MCF 10A (cell line): ENCODE measurements around the gene LAMB3. TPM values are rescaled to one million over a fixed set of nuclear protein-coding genes. Genes with fewer than 3 reads are reported as not detected.

Experiments used
- BruUV-seq: library from RNA; stranded (reverse); fragments of 400-500 nt; replicated peaks from 2 replicates; lab custom pipeline; 2021; lab: Mats Ljungman, UMichigan
- CTCF ChIA-PET: fragments of 300-600 bp; sonication (Branson Sonifier 250); formaldehyde crosslinking; extraction: SDS; loops from one replicate; lab custom pipeline; 2021; ENCODE audit warnings: antibody characterized with exemption, inconsistent platforms; lab: Yijun Ruan, JAX
- POLR2A ChIA-PET: fragments of 300-600, 350-650 bp; sonication (Branson Sonifier 250); formaldehyde crosslinking; extraction: SDS; loops from one replicate; lab custom pipeline; 2020; ENCODE audit warnings: antibody characterized with exemption, inconsistent platforms; lab: Yijun Ruan, JAX
- DNase-seq: peaks from one replicate; pipeline ENCODE4 v3.0.0-alpha.2; 2018; ENCODE audit not compliant: unreplicated experiment
- H3K27ac Mint-ChIP-seq: one replicate; pipeline ENCODE4 v1.8.0; 2022; ENCODE audit warnings: mild to moderate bottlenecking, low read depth, mixed read lengths; ENCODE audit not compliant: unreplicated experiment
- H3K27me3 Mint-ChIP-seq: one replicate; pipeline ENCODE4 v1.8.0; 2022; ENCODE audit warnings: mixed read lengths; ENCODE audit not compliant: insufficient read depth, unreplicated experiment
- H3K36me3 Mint-ChIP-seq: one replicate; pipeline ENCODE4 v1.8.0; 2022; ENCODE audit warnings: mild to moderate bottlenecking, moderate library complexity, mixed read lengths; ENCODE audit not compliant: insufficient read depth, unreplicated experiment
- H3K4me1 Mint-ChIP-seq: one replicate; pipeline ENCODE4 v1.8.0; 2022; ENCODE audit warnings: mixed read lengths; ENCODE audit not compliant: insufficient read depth, unreplicated experiment
- H3K4me3 Mint-ChIP-seq: one replicate; pipeline ENCODE4 v1.8.0; 2022; ENCODE audit warnings: mild to moderate bottlenecking, moderate library complexity, mixed read lengths; ENCODE audit not compliant: unreplicated experiment
- H3K9me3 Mint-ChIP-seq: one replicate; pipeline ENCODE4 v1.8.0; 2022; ENCODE audit warnings: mixed read lengths; ENCODE audit not compliant: unreplicated experiment
- intact Hi-C: fragments of 100-400 bp; cut with micrococcal nuclease; formaldehyde crosslinking; loops from 2 replicates; pipeline ENCODE4 v1.14.1; 2022
- total RNA-seq: library from RNA; stranded (reverse); gene quantifications from 2 replicates; pipeline ENCODE4 v1.2.3, GENCODE V29; 2022
- TF ChIP-seq, protein P1 (sequence below): fragments of 200-600 bp; IDR thresholded peaks from one replicate; pipeline ENCODE4 v1.8.0; 2022; ENCODE audit warnings: antibody characterized with exemption, mild to moderate bottlenecking; ENCODE audit not compliant: unreplicated experiment

The LAMB3 gene
- total RNA-seq, 1 experiment from 2014 or later = 1,572 TPM

GRCh38 chr1:209609041-209609790 is 43.0 kb downstream of the LAMB3 start:
- H3K9me3 Mint-ChIP-seq = no peaks in the 10 kb centered on the region
- no peak overlapping the region for H3K27ac Mint-ChIP-seq
- peaks cover 32% of the 10 kb centered on the region for H3K36me3 Mint-ChIP-seq
- peaks cover 8% of the 10 kb centered on the region for H3K4me1 Mint-ChIP-seq
- ChIA-PET CTCF (interaction anchor here (0.6 to 15.2 kb wide), 17 partner anchors 10 to 1370 kb away, joined by 3 to 403 read pairs (median 5); partner anchors contain the start of gene TRAF3IP3), POLR2A (interaction anchor here (0.7 to 9.6 kb wide), 16 partner anchors 10 to 196 kb away, joined by 3 to 69 read pairs (median 5); partner anchors contain the start of genes IRF6 and LAMB3)
- no peak overlapping the region for H3K4me3 Mint-ChIP-seq
- TF ChIP-seq, protein P1, sequence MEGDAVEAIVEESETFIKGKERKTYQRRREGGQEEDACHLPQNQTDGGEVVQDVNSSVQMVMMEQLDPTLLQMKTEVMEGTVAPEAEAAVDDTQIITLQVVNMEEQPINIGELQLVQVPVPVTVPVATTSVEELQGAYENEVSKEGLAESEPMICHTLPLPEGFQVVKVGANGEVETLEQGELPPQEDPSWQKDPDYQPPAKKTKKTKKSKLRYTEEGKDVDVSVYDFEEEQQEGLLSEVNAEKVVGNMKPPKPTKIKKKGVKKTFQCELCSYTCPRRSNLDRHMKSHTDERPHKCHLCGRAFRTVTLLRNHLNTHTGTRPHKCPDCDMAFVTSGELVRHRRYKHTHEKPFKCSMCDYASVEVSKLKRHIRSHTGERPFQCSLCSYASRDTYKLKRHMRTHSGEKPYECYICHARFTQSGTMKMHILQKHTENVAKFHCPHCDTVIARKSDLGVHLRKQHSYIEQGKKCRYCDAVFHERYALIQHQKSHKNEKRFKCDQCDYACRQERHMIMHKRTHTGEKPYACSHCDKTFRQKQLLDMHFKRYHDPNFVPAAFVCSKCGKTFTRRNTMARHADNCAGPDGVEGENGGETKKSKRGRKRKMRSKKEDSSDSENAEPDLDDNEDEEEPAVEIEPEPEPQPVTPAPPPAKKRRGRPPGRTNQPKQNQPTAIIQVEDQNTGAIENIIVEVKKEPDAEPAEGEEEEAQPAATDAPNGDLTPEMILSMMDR = no peak
- BruUV-seq = no TSS peak
- no peak for DNase-seq
- intact Hi-C loops = no loop called here
- H3K27me3 Mint-ChIP-seq = no peaks in the 10 kb centered on the region

DNA sequence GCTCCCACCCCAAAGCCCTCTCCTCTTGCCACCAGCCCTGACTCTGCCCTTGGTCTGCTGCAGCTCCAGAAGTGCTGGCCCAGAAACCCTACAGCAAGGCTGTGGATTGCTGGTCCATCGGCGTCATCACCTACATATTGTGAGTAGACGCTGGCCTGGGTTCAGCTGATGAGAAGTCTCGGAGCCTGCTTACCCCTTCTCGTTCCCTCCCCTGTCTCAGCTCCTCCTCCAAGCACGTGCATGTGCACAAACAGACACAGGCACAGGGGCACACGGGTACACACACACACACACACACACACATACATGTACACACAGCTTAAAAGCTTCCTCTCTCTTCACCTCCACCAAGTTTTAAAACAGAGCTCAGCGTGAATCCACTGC is 44.4 kb downstream of the LAMB3 start:
- no peaks in the 10 kb centered on the region for H3K27me3 Mint-ChIP-seq
- ChIA-PET POLR2A (interaction anchor here (0.5 to 9.6 kb wide), 17 partner anchors 9 to 1440 kb away, joined by 3 to 69 read pairs (median 6); partner anchors contain the start of gene LAMB3), CTCF (interaction anchor here (0.6 to 15.2 kb wide), 17 partner anchors 8 to 227 kb away, joined by 3 to 403 read pairs (median 5); partner anchors contain the start of gene TRAF3IP3)
- peak; percentile 48 for DNase-seq
- H3K27ac Mint-ChIP-seq = peak overlapping the region; percentile 81
- intact Hi-C loops = no loop called here
- no peaks in the 10 kb centered on the region for H3K9me3 Mint-ChIP-seq
- peaks cover 18% of the 10 kb centered on the region for H3K36me3 Mint-ChIP-seq
- no peaks in the 10 kb centered on the region for H3K4me1 Mint-ChIP-seq
- no peak overlapping the region for H3K4me3 Mint-ChIP-seq
- no TSS peak for BruUV-seq
- TF ChIP-seq, protein P1 = no peak

GRCh38 chr1:209607102-209607794 is 45.0 kb downstream of the LAMB3 start:
- peak; percentile 92 for DNase-seq
- Mint-ChIP-seq H3K4me1 (no peaks in the 10 kb centered on the region), H3K36me3 (peaks cover 12% of the 10 kb centered on the region), H3K9me3 (no peaks in the 10 kb centered on the region), H3K4me3 (no peak overlapping the region), H3K27me3 (no peaks in the 10 kb centered on the region), H3K27ac (peak overlapping the region; percentile 81)
- ChIA-PET CTCF (interaction anchor here (0.7 to 15.2 kb wide), 18 partner anchors 9 to 414 kb away, joined by 3 to 403 read pairs (median 6); partner anchors contain the start of genes LAMB3 and TRAF3IP3), POLR2A (interaction anchor here (0.5 to 9.6 kb wide), 19 partner anchors 9 to 1439 kb away, joined by 3 to 69 read pairs (median 6); partner anchors contain the start of gene LAMB3)
- BruUV-seq = no TSS peak
- TF ChIP-seq, protein P1 = no peak
- intact Hi-C loops = no loop called here

GRCh38 chr1:209603877-209604276 is 48.3 kb downstream of the LAMB3 start:
- Mint-ChIP-seq H3K4me3 (no peak overlapping the region), H3K27ac (no peak overlapping the region), H3K36me3 (no peaks in the 10 kb centered on the region), H3K27me3 (no peaks in the 10 kb centered on the region), H3K9me3 (no peaks in the 10 kb centered on the region), H3K4me1 (no peaks in the 10 kb centered on the region)
- TF ChIP-seq, protein P1 = no peak
- ChIA-PET POLR2A (interaction anchor here (0.6 kb wide), 1 partner anchor 38 kb away, joined by 3 read pairs; no protein-coding TSS in a partner anchor), CTCF (interaction anchor here (0.6 to 15.2 kb wide), 18 partner anchors 9 to 401 kb away, joined by 3 to 403 read pairs (median 5); partner anchors contain the start of genes CAMK1G and TRAF3IP3)
- no TSS peak for BruUV-seq
- intact Hi-C loops = loop anchor here (2.0 kb wide), 1 partner anchor 27 kb away; no protein-coding TSS in a partner anchor
- no peak for DNase-seq
